ENCODE measurements around the gene PIEZO1. TPM values are rescaled to one million over a fixed set of nuclear protein-coding genes. Genes with fewer than 3 reads are reported as not detected.
A peak's percentile ranks its signal among the peaks of the same experiment; 100 is the strongest.

Gene PIEZO1
- total RNA-seq, 2 donors from 2014 or later: 84.1 to 97.0 TPM

DNA sequence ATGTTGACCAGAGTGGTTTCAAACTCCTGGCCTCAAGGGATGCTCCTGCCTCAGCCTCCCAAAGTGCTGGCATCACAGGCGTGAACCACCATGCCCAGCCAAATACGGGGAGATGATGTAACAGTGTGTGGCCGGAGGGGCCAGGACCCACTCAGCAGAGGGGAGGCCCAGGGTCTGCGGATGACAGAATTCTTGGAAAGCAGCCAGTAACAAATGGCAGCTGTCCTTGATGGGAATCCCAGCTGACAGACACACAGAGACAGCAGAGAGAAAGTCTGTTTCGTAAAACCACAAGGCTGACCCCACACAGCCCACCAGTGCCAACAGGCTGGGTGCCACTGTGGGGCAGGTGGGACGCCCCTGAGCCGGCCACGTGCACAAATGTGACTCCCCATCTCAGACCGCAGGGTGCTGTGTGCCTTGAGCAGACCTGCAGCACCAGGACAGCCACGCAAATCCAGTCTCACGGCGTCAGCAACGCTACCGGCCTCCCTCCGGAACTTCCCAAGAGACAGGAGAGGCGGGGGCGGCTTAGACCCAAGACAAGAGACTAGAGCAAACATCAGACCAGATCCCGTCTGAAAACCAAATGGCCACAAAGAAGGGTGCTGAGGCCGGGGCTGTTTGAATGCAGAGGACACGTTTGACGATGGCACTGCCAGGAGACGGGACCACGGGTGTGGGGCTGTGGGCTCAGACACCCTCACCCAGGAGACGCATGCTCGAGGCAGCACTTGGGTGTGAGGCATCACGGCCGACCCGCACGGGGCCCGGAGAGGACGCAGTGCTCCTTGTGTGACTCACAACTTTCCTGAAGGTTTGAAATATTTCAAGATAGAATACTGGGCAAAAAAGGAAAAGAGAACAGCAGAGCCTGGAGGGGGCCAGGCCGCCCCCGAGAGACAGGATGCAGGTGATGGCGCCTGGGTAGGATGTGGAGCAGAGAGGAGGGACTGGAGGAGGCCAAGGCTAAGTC, 54.1 kb downstream of the PIEZO1 start:
- DNase-seq: no peak
- Histone ChIP-seq H3K4me1 (ENCODE audit: control insufficient read depth, insufficient read depth, low read length) (no peaks in the 10 kb centered on the region), H3K27me3 (ENCODE audit: control insufficient read depth, insufficient read depth, low read length, poor library complexity, severe bottlenecking) (no peaks in the 10 kb centered on the region), H3K4me3 (ENCODE audit: low read length) (no peak overlapping the region), H3K9me3 (ENCODE audit: control insufficient read depth, low read length) (no peaks in the 10 kb centered on the region), H3K27ac (ENCODE audit: low read depth, low read length) (peak overlapping the region; percentile 32), H3K9ac (ENCODE audit: extremely low read depth, low read length, poor library complexity, severe bottlenecking) (no peak overlapping the region), H3K36me3 (ENCODE audit: control insufficient read depth, insufficient read depth, low read length) (peaks cover 13% of the 10 kb centered on the region)
- Mint-ChIP-seq H3K27ac (no peak overlapping the region), H3K36me3 (ENCODE audit: low read depth) (peaks cover 18% of the 10 kb centered on the region), H3K9me3 (no peaks in the 10 kb centered on the region), H3K4me3 (no peak overlapping the region), H3K4me1 (no peaks in the 10 kb centered on the region), H3K27me3 (ENCODE audit: insufficient read depth) (no peaks in the 10 kb centered on the region)
- 91 to 92% methylated on average over 32 to 34 of the region's 34 CpGs for WGBS, 2 experiments (ENCODE audit: insufficient coverage in 1 of 2, insufficient read length in 1 of 2)
- TF ChIP-seq, protein P1, sequence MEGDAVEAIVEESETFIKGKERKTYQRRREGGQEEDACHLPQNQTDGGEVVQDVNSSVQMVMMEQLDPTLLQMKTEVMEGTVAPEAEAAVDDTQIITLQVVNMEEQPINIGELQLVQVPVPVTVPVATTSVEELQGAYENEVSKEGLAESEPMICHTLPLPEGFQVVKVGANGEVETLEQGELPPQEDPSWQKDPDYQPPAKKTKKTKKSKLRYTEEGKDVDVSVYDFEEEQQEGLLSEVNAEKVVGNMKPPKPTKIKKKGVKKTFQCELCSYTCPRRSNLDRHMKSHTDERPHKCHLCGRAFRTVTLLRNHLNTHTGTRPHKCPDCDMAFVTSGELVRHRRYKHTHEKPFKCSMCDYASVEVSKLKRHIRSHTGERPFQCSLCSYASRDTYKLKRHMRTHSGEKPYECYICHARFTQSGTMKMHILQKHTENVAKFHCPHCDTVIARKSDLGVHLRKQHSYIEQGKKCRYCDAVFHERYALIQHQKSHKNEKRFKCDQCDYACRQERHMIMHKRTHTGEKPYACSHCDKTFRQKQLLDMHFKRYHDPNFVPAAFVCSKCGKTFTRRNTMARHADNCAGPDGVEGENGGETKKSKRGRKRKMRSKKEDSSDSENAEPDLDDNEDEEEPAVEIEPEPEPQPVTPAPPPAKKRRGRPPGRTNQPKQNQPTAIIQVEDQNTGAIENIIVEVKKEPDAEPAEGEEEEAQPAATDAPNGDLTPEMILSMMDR (conservative IDR thresholded peaks at IDR 0.05): no peak

DNA sequence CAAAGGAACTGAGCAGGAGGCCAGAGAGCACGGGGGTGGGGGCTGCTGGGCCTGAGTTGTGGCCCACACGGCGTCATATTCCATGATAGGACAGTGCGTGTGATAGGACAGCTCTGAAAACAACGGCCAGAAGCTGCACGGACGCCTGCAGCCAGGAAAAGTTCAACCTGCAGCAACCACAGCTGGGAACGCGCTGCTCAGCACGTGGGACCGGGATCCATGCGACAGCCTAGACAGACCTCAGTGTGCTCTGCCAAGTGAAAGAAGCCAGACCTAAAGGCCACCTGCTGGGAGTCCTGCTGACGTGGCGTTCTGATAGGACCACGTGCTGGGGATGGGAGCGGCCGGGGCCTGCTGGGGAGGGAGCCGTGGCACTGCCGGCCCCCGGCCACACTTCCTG, 57.1 kb downstream of the PIEZO1 start:
- Mint-ChIP-seq H3K27me3 (ENCODE audit: insufficient read depth) (no peaks in the 10 kb centered on the region), H3K9me3 (no peaks in the 10 kb centered on the region), H3K27ac (peak overlapping the region; percentile 21), H3K4me1 (no peaks in the 10 kb centered on the region), H3K4me3 (no peak overlapping the region), H3K36me3 (ENCODE audit: low read depth) (peaks cover 19% of the 10 kb centered on the region)
- WGBS, 2 experiments (ENCODE audit: insufficient coverage in 1 of 2, insufficient read length in 1 of 2): 79 to 85% methylated on average over 16 to 20 of the region's 20 CpGs
- Histone ChIP-seq H3K27me3 (ENCODE audit: control insufficient read depth, insufficient read depth, low read length, poor library complexity, severe bottlenecking) (no peaks in the 10 kb centered on the region), H3K9me3 (ENCODE audit: control insufficient read depth, low read length) (no peaks in the 10 kb centered on the region), H3K4me3 (ENCODE audit: low read length) (no peak overlapping the region), H3K27ac (ENCODE audit: low read depth, low read length) (no peak overlapping the region), H3K9ac (ENCODE audit: extremely low read depth, low read length, poor library complexity, severe bottlenecking) (no peak overlapping the region), H3K4me1 (ENCODE audit: control insufficient read depth, insufficient read depth, low read length) (no peaks in the 10 kb centered on the region), H3K36me3 (ENCODE audit: control insufficient read depth, insufficient read depth, low read length) (peaks cover 3% of the 10 kb centered on the region)
- no peak for DNase-seq
- TF ChIP-seq, protein P1 (conservative IDR thresholded peaks at IDR 0.05): no peak

DNA sequence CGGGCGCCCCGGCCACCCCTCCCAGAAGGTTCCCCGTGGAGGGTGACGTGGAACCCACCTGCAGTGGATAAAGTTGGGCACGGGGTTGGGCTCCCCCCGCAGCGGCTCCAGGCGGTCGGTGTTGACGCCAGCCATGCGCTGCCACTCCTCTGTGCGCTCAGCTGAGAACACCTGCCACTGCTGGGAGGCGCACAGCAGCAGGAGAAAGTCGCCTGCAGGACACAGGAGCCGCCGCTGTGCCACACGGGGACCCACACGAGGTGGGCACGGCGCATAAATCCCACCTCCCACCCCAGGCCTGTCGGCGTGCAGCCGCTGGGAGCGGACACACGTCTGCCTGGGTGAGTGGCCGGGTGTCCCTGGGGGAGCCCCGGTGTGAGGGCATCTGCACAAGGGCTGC, 58.0 kb downstream of the PIEZO1 start:
- Histone ChIP-seq H3K9me3 (ENCODE audit: control insufficient read depth, low read length) (no peaks in the 10 kb centered on the region), H3K27me3 (ENCODE audit: control insufficient read depth, insufficient read depth, low read length, poor library complexity, severe bottlenecking) (no peaks in the 10 kb centered on the region), H3K4me3 (ENCODE audit: low read length) (no peak overlapping the region), H3K9ac (ENCODE audit: extremely low read depth, low read length, poor library complexity, severe bottlenecking) (no peak overlapping the region), H3K36me3 (ENCODE audit: control insufficient read depth, insufficient read depth, low read length) (peaks cover 3% of the 10 kb centered on the region), H3K27ac (ENCODE audit: low read depth, low read length) (no peak overlapping the region), H3K4me1 (ENCODE audit: control insufficient read depth, insufficient read depth, low read length) (no peaks in the 10 kb centered on the region)
- TF ChIP-seq, protein P1 (conservative IDR thresholded peaks at IDR 0.05): no peak
- Mint-ChIP-seq H3K27me3 (ENCODE audit: insufficient read depth) (no peaks in the 10 kb centered on the region), H3K27ac (no peak overlapping the region), H3K4me1 (no peaks in the 10 kb centered on the region), H3K4me3 (no peak overlapping the region), H3K9me3 (no peaks in the 10 kb centered on the region), H3K36me3 (ENCODE audit: low read depth) (peaks cover 19% of the 10 kb centered on the region)
- 97 to 98% methylated on average over 25 to 28 of the region's 28 CpGs for WGBS, 2 experiments (ENCODE audit: insufficient coverage in 1 of 2, insufficient read length in 1 of 2)
- no peak for DNase-seq

Measured in endodermal cell (in vitro differentiated cells).